ENCODE data around the gene NUTM1. TPM values are rescaled to one million over a fixed set of nuclear protein-coding genes. Genes with fewer than 3 reads are reported as not detected.
"Not testable (repeated sequence)": the region's sequence is repeated elsewhere in the genome, so short reads cannot be mapped to it uniquely, and the experiment has no call there.

NUTM1 gene
- total RNA-seq, 3 donors from 2014 or later (not counting 1 experiment from before 2014, with no cell fraction given) = not detected

DNA sequence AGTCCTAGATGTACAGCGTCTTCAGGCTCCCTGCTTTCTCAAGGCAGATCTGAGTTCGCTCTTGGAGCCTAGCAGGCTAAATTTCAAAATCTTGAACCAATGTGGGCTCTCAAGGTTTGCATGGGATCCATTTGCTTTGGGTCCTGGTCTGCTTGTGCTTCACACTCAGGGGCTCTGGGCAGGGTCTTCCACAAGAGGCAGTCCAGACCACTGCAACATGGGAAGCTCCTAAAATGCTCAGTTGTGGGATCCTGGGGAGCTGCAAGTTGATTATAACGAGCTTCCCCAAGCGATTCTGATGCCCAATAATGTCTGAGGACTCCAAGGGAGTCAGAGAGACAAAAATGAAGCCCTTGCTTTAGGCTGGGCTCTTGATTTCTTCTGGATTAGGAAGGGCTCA is 6.7 kb downstream of the NUTM1 start:
- Histone ChIP-seq H3K27me3 (ENCODE audit: control insufficient read depth, insufficient read depth, low read length) (no peaks in the 10 kb centered on the region), H3K4me1 (ENCODE audit: control insufficient read depth, insufficient read depth, low read length) (no peaks in the 10 kb centered on the region), H3K4me3 (ENCODE audit: low read length) (no peak overlapping the region), H3K36me3 (ENCODE audit: control insufficient read depth, insufficient read depth, low read length) (peaks cover 2% of the 10 kb centered on the region), H3K9me3 (ENCODE audit: control insufficient read depth, insufficient read depth, low read length) (no peaks in the 10 kb centered on the region), H3K27ac (ENCODE audit: low read length) (no peak overlapping the region)
- Mint-ChIP-seq H3K9me3 (no peaks in the 10 kb centered on the region), H3K4me3 (no peak overlapping the region), H3K4me1 (no peaks in the 10 kb centered on the region), H3K27ac (no peak overlapping the region), H3K36me3 (no peaks in the 10 kb centered on the region), H3K27me3 (ENCODE audit: low read depth in 2 of 2) (peaks cover 0 to 3% of the 10 kb centered on the region in 2 donors)
- intact Hi-C loops (cut with micrococcal nuclease) = no loop called here
- ATAC-seq (no peak), DNase-seq (no peak)
- TF ChIP-seq, protein P1, sequence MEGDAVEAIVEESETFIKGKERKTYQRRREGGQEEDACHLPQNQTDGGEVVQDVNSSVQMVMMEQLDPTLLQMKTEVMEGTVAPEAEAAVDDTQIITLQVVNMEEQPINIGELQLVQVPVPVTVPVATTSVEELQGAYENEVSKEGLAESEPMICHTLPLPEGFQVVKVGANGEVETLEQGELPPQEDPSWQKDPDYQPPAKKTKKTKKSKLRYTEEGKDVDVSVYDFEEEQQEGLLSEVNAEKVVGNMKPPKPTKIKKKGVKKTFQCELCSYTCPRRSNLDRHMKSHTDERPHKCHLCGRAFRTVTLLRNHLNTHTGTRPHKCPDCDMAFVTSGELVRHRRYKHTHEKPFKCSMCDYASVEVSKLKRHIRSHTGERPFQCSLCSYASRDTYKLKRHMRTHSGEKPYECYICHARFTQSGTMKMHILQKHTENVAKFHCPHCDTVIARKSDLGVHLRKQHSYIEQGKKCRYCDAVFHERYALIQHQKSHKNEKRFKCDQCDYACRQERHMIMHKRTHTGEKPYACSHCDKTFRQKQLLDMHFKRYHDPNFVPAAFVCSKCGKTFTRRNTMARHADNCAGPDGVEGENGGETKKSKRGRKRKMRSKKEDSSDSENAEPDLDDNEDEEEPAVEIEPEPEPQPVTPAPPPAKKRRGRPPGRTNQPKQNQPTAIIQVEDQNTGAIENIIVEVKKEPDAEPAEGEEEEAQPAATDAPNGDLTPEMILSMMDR (IDR thresholded peaks at IDR 0.05) = no peak
- WGBS (ENCODE audit: insufficient coverage) = 89% methylated on average over 4 of the region's 4 CpGs

GRCh38 chr15:34352996-34353395 is 9.9 kb downstream of the NUTM1 start:
- H3K4me3 Mint-ChIP-seq; ATAC-seq; H3K4me1 Mint-ChIP-seq; H3K27ac ChIP-seq (ENCODE audit: low read length); intact Hi-C loops (cut with micrococcal nuclease); H3K27me3 ChIP-seq (ENCODE audit: control insufficient read depth, insufficient read depth, low read length); H3K36me3 Mint-ChIP-seq; H3K27ac Mint-ChIP-seq; H3K4me1 ChIP-seq (ENCODE audit: control insufficient read depth, insufficient read depth, low read length); H3K27me3 Mint-ChIP-seq (ENCODE audit: low read depth in 2 of 2); DNase-seq; H3K9me3 Mint-ChIP-seq; H3K9me3 ChIP-seq (ENCODE audit: control insufficient read depth, insufficient read depth, low read length); H3K4me3 ChIP-seq (ENCODE audit: low read length): not testable (repeated sequence)
- peaks cover 14% of the 10 kb centered on the region for H3K36me3 ChIP-seq (ENCODE audit: control insufficient read depth, insufficient read depth, low read length)
- 97% methylated on average over 9 of the region's 12 CpGs for WGBS (ENCODE audit: insufficient coverage)

- no peaks in the 10 kb centered on the region for H3K4me1 ChIP-seq (ENCODE audit: control insufficient read depth, insufficient read depth, low read length)
- Mint-ChIP-seq H3K27me3 (ENCODE audit: low read depth in 2 of 2) (no peaks in the 10 kb centered on the region), H3K4me3 (no peak overlapping the region), H3K4me1 (peaks cover 0 to 4% of the 10 kb centered on the region in 2 donors), H3K36me3 (no peaks in the 10 kb centered on the region), H3K27ac (no peak overlapping the region), H3K9me3 (no peaks in the 10 kb centered on the region)
- no peak overlapping the region for H3K4me3 ChIP-seq (ENCODE audit: low read length)
- H3K27me3 ChIP-seq (ENCODE audit: control insufficient read depth, insufficient read depth, low read length) = no peaks in the 10 kb centered on the region
- no peak overlapping the region for H3K27ac ChIP-seq (ENCODE audit: low read length)
- WGBS (ENCODE audit: insufficient coverage) = 83% methylated on average over 2 of the region's 2 CpGs
- H3K9me3 ChIP-seq (ENCODE audit: control insufficient read depth, insufficient read depth, low read length) = no peaks in the 10 kb centered on the region
- no peak for ATAC-seq
- peaks cover 19% of the 10 kb centered on the region for H3K36me3 ChIP-seq (ENCODE audit: control insufficient read depth, insufficient read depth, low read length)
- intact Hi-C loops (cut with micrococcal nuclease) = no loop called here
- no peak for DNase-seq
- TF ChIP-seq, protein P1 (IDR thresholded peaks at IDR 0.05) = no peak
These were observed 10.5 kb downstream of the NUTM1 start for GRCh38 chr15:34353627-34354026.

GRCh38 chr15:34354286-34354685 is 11.2 kb downstream of the NUTM1 start:
- Mint-ChIP-seq H3K4me3 (no peak overlapping the region), H3K27me3 (ENCODE audit: low read depth in 2 of 2) (no peaks in the 10 kb centered on the region), H3K9me3 (no peaks in the 10 kb centered on the region), H3K4me1 (peaks cover 0 to 4% of the 10 kb centered on the region in 2 donors), H3K27ac (no peak overlapping the region), H3K36me3 (no peaks in the 10 kb centered on the region)
- Histone ChIP-seq H3K4me3 (ENCODE audit: low read length) (no peak overlapping the region), H3K9me3 (ENCODE audit: control insufficient read depth, insufficient read depth, low read length) (no peaks in the 10 kb centered on the region), H3K27ac (ENCODE audit: low read length) (no peak overlapping the region), H3K27me3 (ENCODE audit: control insufficient read depth, insufficient read depth, low read length) (no peaks in the 10 kb centered on the region), H3K36me3 (ENCODE audit: control insufficient read depth, insufficient read depth, low read length) (peaks cover 19% of the 10 kb centered on the region), H3K4me1 (ENCODE audit: control insufficient read depth, insufficient read depth, low read length) (no peaks in the 10 kb centered on the region)
- 92% methylated on average over 7 of the region's 7 CpGs for WGBS (ENCODE audit: insufficient coverage)
- ATAC-seq (no peak), DNase-seq (no peak)
- intact Hi-C loops (cut with micrococcal nuclease) = no loop called here
- TF ChIP-seq, protein P1 (IDR thresholded peaks at IDR 0.05) = no peak
